Fibroblast of skin of left biceps (primary cell): Measurements from ENCODE around the gene CDC14A.
"Not testable (repeated sequence)": the region's sequence is repeated elsewhere in the genome, so short reads cannot be mapped to it uniquely, and the experiment has no call there.

ENCODE experiments used
- DNase-seq, 2 experiments: peaks; one replicate each; pipeline ENCODE4 v3.0.0-alpha.2; 2013; ENCODE audit warnings: low read depth in 2 of 2

The CDC14A gene

DNA sequence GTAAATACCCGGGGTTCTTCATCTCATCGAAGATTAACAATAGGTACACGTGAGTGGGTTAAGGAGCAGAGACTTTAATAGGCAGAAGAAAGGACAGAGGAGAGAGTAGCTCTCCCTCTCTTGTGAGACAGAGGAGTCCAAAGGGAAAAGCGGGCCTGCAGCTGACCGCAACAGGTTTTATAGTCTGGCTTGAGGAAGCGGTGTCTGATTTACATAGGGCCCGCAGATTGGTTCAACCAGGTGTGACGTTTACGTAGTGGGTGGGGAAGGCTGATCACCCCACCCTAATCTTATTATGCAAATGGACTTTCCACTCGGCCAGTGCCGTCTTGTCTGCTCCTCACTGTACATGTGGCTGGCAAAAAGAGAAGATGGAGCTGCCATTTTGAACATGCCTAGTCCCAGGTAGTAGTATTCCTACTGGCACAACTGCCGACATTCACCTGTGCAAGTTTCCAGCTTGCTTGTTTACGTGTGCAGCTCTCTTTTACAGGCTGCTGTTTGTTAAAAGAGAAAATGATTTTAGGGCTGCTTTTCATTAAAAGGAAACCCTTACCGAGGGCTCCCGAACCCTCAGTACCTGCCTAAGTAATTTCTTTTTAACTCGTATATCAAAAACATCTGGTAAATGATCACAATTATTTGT lies 10.6 kb downstream of the CDC14A start:
- DNase-seq, result no peak

- DNase-seq, result no peak
These were observed 11.5 kb downstream of the CDC14A start for GRCh38 chr1:100363831-100364230.

GRCh38 chr1:100364697-100365096 lies 12.4 kb downstream of the CDC14A start:
- DNase-seq, result no peak

- no peak for DNase-seq
These were observed 13.9 kb downstream of the CDC14A start for GRCh38 chr1:100366209-100366525.

- not testable (repeated sequence) for DNase-seq
These were observed 17.0 kb downstream of the CDC14A start for GRCh38 chr1:100369339-100369738.

GRCh38 chr1:100373953-100374352 lies 21.6 kb downstream of the CDC14A start:
- not testable (repeated sequence) for DNase-seq

- not testable (repeated sequence) for DNase-seq
These were observed 24.6 kb downstream of the CDC14A start for GRCh38 chr1:100376890-100377289.

DNA sequence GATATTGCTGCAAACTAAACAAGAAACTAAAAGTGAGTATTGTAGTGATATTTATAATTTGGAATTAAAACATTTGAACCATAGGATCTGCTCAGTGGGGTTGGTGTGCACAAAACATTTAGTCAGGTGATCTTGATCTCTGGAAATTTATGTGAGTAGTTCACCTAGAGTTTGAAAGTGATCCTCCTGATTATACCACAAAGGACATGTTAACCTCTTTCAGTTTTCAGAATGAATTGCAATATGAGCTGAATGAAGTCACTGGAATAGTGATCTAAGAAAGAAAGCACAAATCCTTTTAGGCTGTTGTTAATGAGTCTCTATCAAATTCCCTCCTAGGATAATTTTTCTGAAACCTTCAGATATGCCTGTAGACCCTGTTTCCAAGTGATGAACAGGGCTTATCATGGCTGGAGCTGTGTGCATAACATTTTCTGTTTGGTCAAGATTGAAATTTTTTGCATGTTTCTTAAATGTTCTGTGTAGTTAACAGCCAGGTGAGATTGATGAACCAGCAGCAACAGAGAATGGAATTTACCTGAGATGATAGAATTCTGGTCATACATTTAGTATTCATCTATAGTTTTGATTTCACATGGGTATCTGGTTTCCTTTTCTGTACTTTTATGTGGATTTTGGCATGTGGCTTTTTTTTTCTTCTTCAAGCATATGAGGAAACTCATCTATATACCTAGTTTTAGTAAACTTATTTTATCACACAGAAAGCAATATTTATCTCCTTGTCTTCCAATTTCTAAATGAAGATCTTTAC lies 25.5 kb downstream of the CDC14A start:
- no peak for DNase-seq

- no peak for DNase-seq
These were observed 26.6 kb downstream of the CDC14A start for GRCh38 chr1:100378956-100379355.

- no peak for DNase-seq
These were observed 28.3 kb downstream of the CDC14A start for GRCh38 chr1:100380635-100381034.

- no peak for DNase-seq
These were observed 30.4 kb downstream of the CDC14A start for GRCh38 chr1:100382657-100383056.

DNA sequence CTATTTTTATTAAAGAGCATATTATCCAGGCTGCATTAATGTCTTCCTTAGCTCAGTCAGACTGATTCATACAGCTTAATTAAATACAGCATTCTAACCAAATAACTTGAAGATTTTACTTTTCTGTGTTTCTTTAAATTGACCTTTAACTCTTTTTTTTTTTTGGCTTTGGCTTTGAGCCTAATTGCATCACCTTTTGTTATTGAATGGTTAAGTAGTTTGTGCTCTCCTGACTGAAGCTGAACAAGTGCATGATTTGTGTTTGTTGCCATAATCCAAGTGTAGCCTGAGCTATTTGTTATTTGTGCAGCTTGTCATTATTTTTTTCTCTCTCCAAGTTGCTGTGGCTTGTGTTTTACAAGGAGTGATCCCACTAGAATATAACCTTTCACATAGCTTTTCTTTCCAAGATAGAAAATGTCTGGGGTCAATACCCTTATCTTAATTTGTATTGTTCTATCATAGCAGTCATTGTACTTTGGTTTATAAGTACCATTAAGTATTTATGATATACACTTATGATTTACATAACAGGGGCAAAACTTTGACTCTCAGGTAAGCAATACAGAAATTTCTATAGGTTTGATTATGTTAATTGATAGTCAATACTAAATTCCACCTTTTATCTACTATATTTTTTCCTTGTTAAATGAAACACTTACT lies 31.6 kb downstream of the CDC14A start:
- no peak for DNase-seq

GRCh38 chr1:100387209-100387608 lies 34.9 kb downstream of the CDC14A start:
- DNase-seq, result no peak

DNA sequence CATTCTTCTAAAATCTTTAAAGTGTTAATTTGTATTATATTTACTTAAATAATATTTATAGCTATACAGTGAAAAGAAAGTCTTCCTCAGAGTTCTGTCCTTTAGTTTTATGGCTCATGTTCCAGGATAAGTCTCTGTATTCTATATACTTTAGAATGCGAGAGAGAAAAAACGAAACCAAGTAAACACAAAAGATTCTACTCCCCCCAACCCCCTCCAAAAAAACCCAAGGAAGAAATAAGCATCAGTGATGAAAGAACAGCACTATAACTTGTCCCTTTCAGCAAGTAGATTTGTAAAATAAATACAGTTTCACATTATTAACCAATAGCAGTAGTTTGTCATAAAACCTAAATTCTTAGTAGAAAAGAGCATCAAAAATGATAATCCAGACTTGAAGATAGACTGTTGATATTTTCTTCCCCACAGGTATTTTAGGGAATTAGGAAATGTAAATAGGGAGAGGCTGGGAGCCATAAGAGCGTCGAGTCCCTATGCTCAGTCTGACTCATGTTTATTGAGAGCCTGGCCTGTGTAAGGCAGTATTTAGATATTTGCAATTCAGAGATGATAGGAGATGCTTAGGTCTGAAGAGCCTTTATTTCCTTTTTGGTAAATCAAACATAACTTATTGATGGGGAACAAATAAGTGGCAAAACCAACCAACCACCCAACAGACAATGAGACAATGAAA lies 35.5 kb downstream of the CDC14A start:
- DNase-seq, result no peak

GRCh38 chr1:100390531-100390930 lies 38.2 kb downstream of the CDC14A start:
- no peak for DNase-seq

DNA sequence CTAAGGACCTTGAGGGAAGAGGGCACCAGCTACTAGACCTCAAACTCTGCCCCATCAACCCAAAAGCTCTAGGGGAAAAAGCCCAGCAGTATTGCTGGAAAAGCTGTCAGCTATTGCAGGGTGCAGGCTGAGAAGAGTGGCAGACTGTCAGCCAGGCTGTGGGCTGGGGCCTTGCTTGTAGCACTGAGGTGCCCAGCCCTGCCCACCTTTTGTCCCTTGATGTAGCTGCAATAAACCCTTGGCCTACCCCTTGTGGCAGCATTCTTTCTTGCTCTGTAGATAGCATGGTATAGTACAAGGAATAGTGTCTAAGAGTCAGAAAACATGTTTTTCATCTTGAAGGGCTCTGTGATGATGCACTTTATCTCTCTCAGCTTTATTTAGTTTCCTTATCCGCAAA lies 39.4 kb downstream of the CDC14A start:
- no peak for DNase-seq

DNA sequence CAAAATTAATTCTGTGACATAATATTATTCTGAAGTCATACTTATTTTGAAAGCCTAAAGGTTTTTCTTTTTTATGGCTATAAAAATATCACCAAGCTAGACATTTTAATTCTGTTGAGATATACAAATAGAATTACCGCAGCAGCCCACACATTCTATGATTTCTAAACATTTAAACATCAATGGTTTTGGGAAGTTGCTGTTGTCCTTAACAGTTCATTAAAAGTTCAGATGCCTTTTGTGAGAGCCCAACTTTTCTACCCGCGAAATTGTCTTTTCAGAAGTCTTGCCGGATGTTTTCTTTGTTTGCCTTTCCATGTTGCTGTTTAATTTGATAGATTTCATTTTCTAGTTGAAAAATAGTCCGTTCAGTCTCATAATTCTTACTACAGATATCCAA lies 40.5 kb downstream of the CDC14A start:
- no peak for DNase-seq

- no peak for DNase-seq
These were observed 42.0 kb downstream of the CDC14A start for GRCh38 chr1:100394285-100394684.

GRCh38 chr1:100395913-100396312 lies 43.6 kb downstream of the CDC14A start:
- no peak for DNase-seq

- DNase-seq, result no peak
These were observed 44.3 kb downstream of the CDC14A start for GRCh38 chr1:100396651-100397050.

- no peak for DNase-seq
These were observed 45.4 kb downstream of the CDC14A start for GRCh38 chr1:100397681-100398080.

- DNase-seq, result no peak
These were observed 46.3 kb downstream of the CDC14A start for GRCh38 chr1:100398648-100399047.
